ENCODE measurements around the gene UBAP1.

UBAP1 gene

GRCh38 chr9:34256104-34256503 is 77.3 kb downstream of the UBAP1 start (continued):
- TF ChIP-seq PRDM1 (tag by site-specific recombination; IDR thresholded peaks at IDR 0.05), result no peak

GRCh38 chr9:34256987-34257585 is 78.2 kb downstream of the UBAP1 start:
- ChIA-PET CTCF (no interaction called here), POLR2A (interaction anchor here (1.1 kb wide), 1 partner anchor 26 kb away, joined by 3 read pairs; no protein-coding TSS in a partner anchor)
- Histone ChIP-seq H3K4me1 (ENCODE audit: control insufficient read depth, insufficient read depth, low read length) (no peaks in the 10 kb centered on the region), H3K27ac (ENCODE audit: extremely low read depth, low read depth, low read length) (no peak overlapping the region), H3K9me3 (ENCODE audit: control insufficient read depth, insufficient read depth, low read depth, low read length) (no peaks in the 10 kb centered on the region), H3K4me3 (ENCODE audit: low read depth, low read length) (no peak overlapping the region), H3K36me3 (ENCODE audit: control insufficient read depth in 2 of 2, insufficient read depth in 1 of 2, low read length in 2 of 2) (peaks cover 3 to 74% of the 10 kb centered on the region in 2 experiments; a peak in 1 of 3 replicates)
- TF ChIP-seq ZNF114 (tag by site-specific recombination; IDR thresholded peaks at IDR 0.05), result no peak
- TF ChIP-seq ZNF660 (tag by site-specific recombination; IDR thresholded peaks at IDR 0.05), result no peak
- TF ChIP-seq ZNF239 (tag by site-specific recombination; IDR thresholded peaks at IDR 0.05), result no peak
- TF ChIP-seq ZNF843 (tag by site-specific recombination; IDR thresholded peaks at IDR 0.05), result no peak
- TF ChIP-seq ZNF37A (tag by site-specific recombination; IDR thresholded peaks at IDR 0.05), result no peak
- no peak for TF ChIP-seq OVOL3 (tag by site-specific recombination; IDR thresholded peaks at IDR 0.05)
- no peak for TF ChIP-seq ZNF514 (tag by site-specific recombination; IDR thresholded peaks at IDR 0.05)
- TF ChIP-seq KLF16 (tag by site-specific recombination; IDR thresholded peaks at IDR 0.05), result no peak
- TF ChIP-seq, protein P1, sequence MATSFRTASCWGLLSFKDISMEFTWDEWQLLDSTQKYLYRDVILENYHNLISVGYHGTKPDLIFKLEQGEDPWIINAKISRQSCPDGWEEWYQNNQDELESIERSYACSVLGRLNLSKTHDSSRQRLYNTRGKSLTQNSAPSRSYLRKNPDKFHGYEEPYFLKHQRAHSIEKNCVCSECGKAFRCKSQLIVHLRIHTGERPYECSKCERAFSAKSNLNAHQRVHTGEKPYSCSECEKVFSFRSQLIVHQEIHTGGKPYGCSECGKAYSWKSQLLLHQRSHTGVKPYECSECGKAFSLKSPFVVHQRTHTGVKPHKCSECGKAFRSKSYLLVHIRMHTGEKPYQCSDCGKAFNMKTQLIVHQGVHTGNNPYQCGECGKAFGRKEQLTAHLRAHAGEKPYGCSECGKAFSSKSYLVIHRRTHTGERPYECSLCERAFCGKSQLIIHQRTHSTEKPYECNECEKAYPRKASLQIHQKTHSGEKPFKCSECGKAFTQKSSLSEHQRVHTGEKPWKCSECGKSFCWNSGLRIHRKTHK (tag by site-specific recombination; IDR thresholded peaks at IDR 0.05), result no peak
- TF ChIP-seq ZNF513 (tag by site-specific recombination; IDR thresholded peaks at IDR 0.05), result no peak
- no peak for TF ChIP-seq ZFHX2 (tag by site-specific recombination; conservative IDR thresholded peaks at IDR 0.05)
- no peak for TF ChIP-seq SP7 (tag by site-specific recombination; IDR thresholded peaks at IDR 0.05)
- no peak for TF ChIP-seq SP2 (tag by site-specific recombination; IDR thresholded peaks at IDR 0.05)
- no peak for TF ChIP-seq GLIS1 (tag by site-specific recombination; IDR thresholded peaks at IDR 0.05)
- TF ChIP-seq ZNF548 (tag by site-specific recombination; IDR thresholded peaks at IDR 0.05), result no peak
- TF ChIP-seq, protein P2, sequence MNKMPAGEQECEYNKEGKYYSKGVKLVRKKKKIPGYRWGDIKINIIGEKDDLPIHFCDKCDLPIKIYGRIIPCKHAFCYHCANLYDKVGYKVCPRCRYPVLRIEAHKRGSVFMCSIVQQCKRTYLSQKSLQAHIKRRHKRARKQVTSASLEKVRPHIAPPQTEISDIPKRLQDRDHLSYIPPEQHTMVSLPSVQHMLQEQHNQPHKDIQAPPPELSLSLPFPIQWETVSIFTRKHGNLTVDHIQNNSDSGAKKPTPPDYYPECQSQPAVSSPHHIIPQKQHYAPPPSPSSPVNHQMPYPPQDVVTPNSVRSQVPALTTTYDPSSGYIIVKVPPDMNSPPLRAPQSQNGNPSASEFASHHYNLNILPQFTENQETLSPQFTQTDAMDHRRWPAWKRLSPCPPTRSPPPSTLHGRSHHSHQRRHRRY (tag by site-specific recombination; IDR thresholded peaks at IDR 0.05), result no peak
- TF ChIP-seq ZNF560 (tag by site-specific recombination; IDR thresholded peaks at IDR 0.05; ENCODE audit: borderline replicate concordance), result no peak
- no peak for TF ChIP-seq ZNF214 (tag by site-specific recombination; IDR thresholded peaks at IDR 0.05; ENCODE audit: borderline replicate concordance)

DNA sequence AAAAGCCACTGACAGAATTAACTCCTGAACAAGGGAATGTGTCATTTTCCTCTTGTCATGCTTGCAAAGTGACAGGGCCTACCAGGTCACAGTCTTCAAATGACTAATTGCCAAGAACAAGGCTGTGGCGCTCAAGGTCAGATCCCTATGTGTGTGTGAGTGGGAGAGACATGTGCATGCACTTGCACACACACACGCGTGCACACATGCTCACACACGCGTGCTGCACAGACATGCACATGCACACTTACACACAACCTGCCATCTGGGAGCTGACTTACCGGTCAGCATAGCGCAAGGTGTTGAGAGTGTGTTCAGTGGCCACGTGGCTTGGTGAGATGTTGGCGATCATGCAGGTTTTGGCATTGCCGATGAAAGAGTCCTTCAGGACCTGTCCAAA is 80.5 kb downstream of the UBAP1 start:
- Histone ChIP-seq H3K4me1 (ENCODE audit: control insufficient read depth, insufficient read depth, low read length) (no peaks in the 10 kb centered on the region), H3K4me3 (ENCODE audit: low read depth, low read length) (no peak overlapping the region), H3K27ac (ENCODE audit: extremely low read depth, low read depth, low read length) (no peak overlapping the region), H3K9me3 (ENCODE audit: control insufficient read depth, insufficient read depth, low read depth, low read length) (no peaks in the 10 kb centered on the region), H3K36me3 (ENCODE audit: control insufficient read depth in 2 of 2, insufficient read depth in 1 of 2, low read length in 2 of 2) (peaks cover 3 to 60% of the 10 kb centered on the region in 2 experiments; a peak in 1 of 3 replicates)
- ChIA-PET CTCF (interaction anchor here (0.7 to 1.0 kb wide), 2 partner anchors 9 to 784 kb away, joined by 3 to 7 read pairs; no protein-coding TSS in a partner anchor), POLR2A (no interaction called here)
- no peak for TF ChIP-seq OVOL3 (tag by site-specific recombination; IDR thresholded peaks at IDR 0.05)
- TF ChIP-seq ZNF366 (tag by site-specific recombination; conservative IDR thresholded peaks at IDR 0.05), result no peak
- TF ChIP-seq, protein P3, sequence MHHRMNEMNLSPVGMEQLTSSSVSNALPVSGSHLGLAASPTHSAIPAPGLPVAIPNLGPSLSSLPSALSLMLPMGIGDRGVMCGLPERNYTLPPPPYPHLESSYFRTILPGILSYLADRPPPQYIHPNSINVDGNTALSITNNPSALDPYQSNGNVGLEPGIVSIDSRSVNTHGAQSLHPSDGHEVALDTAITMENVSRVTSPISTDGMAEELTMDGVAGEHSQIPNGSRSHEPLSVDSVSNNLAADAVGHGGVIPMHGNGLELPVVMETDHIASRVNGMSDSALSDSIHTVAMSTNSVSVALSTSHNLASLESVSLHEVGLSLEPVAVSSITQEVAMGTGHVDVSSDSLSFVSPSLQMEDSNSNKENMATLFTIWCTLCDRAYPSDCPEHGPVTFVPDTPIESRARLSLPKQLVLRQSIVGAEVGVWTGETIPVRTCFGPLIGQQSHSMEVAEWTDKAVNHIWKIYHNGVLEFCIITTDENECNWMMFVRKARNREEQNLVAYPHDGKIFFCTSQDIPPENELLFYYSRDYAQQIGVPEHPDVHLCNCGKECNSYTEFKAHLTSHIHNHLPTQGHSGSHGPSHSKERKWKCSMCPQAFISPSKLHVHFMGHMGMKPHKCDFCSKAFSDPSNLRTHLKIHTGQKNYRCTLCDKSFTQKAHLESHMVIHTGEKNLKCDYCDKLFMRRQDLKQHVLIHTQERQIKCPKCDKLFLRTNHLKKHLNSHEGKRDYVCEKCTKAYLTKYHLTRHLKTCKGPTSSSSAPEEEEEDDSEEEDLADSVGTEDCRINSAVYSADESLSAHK (tag by site-specific recombination; IDR thresholded peaks at IDR 0.05), result no peak
- no peak for TF ChIP-seq GLI2 (tag by site-specific recombination; IDR thresholded peaks at IDR 0.05; ENCODE audit: borderline replicate concordance, low read depth)
- no peak for TF ChIP-seq ZBTB21 (tag by site-specific recombination; IDR thresholded peaks at IDR 0.05)

All from HEK293 (cell line).